ENCODE data around the gene OGFOD2.

OGFOD2 gene

DNA sequence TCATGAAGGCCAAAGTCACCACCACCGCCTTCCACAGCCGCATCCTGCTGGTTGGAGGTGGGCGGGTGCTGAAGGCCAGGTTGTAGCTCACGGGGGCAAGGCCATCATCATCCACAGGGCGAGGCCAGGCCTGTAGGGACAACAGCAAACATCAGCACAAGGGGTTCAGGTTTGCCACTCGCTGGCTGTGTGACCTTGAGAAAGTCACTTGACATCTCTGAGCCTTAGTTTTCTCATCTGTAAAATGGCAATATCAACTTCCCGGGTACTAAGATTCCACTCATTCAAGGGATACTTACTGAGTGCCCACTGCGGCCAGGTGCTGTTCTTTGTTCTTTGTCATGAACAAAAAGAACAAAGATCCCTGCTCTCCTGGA is 14.9 kb upstream of the OGFOD2 start:
- intact Hi-C loops (cut with micrococcal nuclease), result no loop called here
- no peak overlapping the region for H3K4me3 Mint-ChIP-seq
- no peak overlapping the region for H3K27ac Mint-ChIP-seq
- H3K9me3 Mint-ChIP-seq, result no peaks in the 10 kb centered on the region
- H3K27me3 Mint-ChIP-seq, result peaks cover 2% of the 10 kb centered on the region
- H3K36me3 Mint-ChIP-seq (ENCODE audit: low read depth), result peaks cover 9% of the 10 kb centered on the region
- H3K4me1 Mint-ChIP-seq (ENCODE audit: low read depth), result peaks cover 37% of the 10 kb centered on the region

DNA sequence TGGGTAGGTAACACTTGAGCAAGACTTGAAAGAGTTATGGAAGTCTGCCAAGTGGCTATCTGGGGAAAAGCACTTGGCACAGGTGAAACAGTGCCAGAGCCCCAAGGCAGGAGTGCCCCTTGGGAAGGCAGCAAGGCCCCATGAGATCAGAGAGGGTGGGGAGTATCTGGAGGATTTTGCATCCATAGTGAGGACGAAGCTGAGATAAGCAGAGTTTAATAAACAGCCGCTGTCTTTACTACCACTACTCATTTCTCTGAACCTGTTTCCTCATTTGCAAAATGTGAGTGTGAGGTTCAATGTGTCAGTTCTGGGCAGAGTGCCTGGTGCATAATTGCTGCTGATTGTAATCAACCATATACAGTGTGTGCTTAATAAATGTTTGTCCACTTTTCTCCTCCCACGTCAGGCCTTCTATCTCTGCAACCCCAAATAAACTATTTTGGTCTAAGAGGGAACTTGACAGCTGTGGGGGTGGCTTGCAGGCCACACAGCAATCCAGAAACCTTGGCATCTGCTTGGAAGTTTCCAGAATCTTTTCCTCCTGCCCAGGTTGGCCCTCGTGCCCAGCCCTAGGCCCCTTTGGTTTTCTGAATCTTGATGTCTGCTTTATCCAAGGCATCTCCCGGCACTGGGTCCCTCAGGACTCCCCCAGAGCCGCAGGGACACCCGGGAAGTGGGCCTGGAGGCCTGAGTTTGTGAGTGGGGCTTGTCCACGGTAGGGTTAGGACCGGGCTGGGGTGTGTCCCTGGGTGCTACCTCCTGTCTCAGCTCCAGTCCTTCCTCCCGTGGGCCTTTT is 13.3 kb upstream of the OGFOD2 start:
- Mint-ChIP-seq H3K27ac (peak overlapping the region; percentile 64), H3K4me1 (ENCODE audit: low read depth) (peaks cover 38% of the 10 kb centered on the region), H3K36me3 (ENCODE audit: low read depth) (peaks cover 9% of the 10 kb centered on the region), H3K27me3 (peaks cover 2% of the 10 kb centered on the region), H3K9me3 (no peaks in the 10 kb centered on the region), H3K4me3 (no peak overlapping the region)
- intact Hi-C loops (cut with micrococcal nuclease), result no loop called here

DNA sequence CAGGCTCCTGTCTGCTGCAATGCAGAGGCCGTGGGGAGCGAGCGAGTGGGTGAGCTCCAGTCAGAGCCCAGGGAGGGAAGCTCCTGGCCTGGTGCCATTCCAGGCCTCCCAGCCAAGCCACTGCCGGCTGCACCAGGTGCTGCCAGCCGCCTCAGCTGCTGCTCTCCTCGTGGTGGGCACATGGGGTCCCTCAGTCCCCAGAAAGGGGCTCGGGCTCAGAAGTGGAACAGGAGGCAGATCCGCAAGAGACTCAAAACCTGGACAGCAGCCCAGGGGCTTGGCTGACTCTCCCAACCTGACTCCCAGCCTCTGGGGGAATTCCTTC is 11.1 kb upstream of the OGFOD2 start:
- Mint-ChIP-seq H3K36me3 (ENCODE audit: low read depth) (peaks cover 9% of the 10 kb centered on the region), H3K27ac (peak overlapping the region; percentile 39), H3K27me3 (peaks cover 2% of the 10 kb centered on the region), H3K9me3 (no peaks in the 10 kb centered on the region), H3K4me1 (ENCODE audit: low read depth) (peaks cover 38% of the 10 kb centered on the region), H3K4me3 (no peak overlapping the region)
- intact Hi-C loops (cut with micrococcal nuclease), result no loop called here

DNA sequence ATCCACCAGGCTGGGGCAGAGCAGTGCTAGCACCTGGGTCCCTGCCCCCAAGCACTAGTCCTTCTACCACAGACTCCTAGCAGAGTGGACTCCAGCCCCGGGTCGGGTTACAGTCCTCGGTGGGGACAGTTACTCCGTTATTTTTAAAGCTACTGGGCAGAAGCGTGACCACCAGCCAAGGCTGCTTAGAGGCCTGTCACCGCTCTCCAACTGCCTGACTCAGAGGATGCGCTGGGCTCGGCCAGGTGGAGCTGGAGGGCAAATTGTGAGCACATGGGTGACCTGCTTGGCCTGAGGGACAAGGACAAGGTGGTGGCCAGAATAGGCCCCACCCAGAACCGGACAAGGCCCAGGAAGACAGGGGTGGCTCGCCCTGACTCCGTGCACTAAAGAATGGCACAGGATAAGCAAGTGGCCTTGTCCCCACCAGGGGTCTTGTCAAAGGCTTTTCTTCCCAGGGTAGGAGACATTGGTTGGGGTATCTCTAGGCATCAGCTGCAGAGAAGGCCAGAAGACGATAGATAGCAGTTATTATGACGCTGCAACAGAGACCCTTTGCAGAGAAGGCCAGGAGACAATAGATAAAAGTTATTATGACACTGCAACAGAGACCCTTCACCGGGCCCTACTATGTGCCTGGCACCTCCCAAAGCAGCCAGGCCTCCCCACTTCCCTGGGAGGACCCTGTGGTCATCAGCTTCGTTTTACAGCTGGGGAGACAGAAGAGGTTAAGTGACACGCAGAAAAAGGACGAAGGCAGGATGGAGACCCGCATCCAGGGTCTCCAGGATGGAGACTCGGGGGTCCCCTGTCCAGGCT is 10.4 kb upstream of the OGFOD2 start:
- peaks cover 2% of the 10 kb centered on the region for H3K27me3 Mint-ChIP-seq
- peak overlapping the region; percentile 39 for H3K27ac Mint-ChIP-seq
- intact Hi-C loops (cut with micrococcal nuclease), result no loop called here
- no peaks in the 10 kb centered on the region for H3K9me3 Mint-ChIP-seq
- peaks cover 5% of the 10 kb centered on the region for H3K36me3 Mint-ChIP-seq (ENCODE audit: low read depth)
- peaks cover 38% of the 10 kb centered on the region for H3K4me1 Mint-ChIP-seq (ENCODE audit: low read depth)
- H3K4me3 Mint-ChIP-seq, result peak overlapping the region; percentile 17

DNA sequence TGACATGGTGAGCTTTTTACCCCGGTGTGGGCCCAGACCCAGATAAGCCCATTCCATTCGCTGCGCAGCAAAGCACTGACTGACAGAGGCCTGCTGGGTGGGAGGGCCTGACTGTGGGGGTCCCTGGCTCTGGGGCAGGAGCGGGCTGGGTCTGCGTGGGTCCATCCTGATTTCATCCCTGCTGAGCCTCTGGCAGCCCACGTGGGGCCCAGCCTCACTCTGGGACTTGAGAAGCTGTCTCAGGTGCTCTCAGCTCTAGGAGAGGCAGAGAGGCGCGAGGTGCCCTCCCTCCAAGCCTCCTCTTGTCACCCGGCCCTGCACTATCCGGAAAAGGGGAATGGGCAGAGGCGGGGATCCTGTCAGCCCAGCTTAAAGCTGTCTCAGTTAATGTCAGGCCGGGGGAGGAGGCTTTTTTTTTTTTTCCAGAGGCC is 9.7 kb upstream of the OGFOD2 start:
- H3K4me3 Mint-ChIP-seq, result peak overlapping the region; percentile 63
- peak overlapping the region; percentile 39 for H3K27ac Mint-ChIP-seq
- H3K27me3 Mint-ChIP-seq, result peaks cover 2% of the 10 kb centered on the region
- intact Hi-C loops (cut with micrococcal nuclease), result no loop called here
- no peaks in the 10 kb centered on the region for H3K9me3 Mint-ChIP-seq
- H3K4me1 Mint-ChIP-seq (ENCODE audit: low read depth), result peaks cover 38% of the 10 kb centered on the region
- H3K36me3 Mint-ChIP-seq (ENCODE audit: low read depth), result no peaks in the 10 kb centered on the region

DNA sequence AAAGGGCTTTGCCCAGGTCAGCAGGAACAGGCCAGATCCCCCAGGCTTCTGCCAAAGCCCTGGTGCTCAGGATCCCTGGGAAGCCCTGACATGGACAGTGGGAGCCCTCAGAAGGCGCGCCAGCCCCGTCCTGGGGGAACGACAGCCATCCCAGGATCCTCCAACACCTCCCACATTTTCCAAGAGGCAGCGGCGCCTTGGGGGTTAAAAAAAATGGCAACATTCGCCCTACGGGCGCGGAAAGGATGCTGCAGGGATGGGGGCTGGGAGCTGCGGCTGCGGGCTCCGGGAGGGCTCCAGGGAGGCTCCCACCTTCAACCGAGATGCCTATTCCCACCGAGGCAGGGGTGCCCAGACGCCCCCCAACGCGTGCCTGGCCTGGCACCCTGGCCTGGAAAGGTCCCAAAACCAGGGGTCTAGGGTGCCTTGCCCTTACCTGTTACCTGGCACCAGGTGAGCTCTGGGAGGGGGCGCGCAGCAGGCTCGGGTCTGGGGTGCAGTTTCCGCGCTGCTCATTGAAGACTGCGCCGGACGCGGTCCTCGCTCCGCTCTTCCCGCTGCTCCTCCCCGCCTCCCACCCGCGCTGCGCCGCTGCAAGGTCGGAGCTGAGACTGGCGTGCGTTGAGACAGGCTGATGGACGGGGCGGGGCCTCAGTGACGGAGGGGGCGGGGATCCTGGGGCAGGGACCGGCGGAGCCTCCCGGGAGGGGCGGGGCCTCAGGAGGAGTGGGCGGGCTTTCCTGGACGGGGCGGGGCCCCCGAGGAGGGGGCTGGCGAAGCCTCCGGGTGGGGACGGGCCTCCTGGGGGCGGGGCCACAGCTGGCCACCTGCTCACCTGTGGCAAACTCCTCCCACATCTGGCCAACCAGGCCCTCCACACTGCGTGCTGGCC is 8.9 kb upstream of the OGFOD2 start, which contains the start of gene ABCB9:
ABCB9 (minus strand) TSS at position 613 of the 892 bp plus-strand sequence. CDS start 6,228 bp downstream, outside the sequence.
- intact Hi-C loops (cut with micrococcal nuclease), result no loop called here
- H3K27me3 Mint-ChIP-seq, result peaks cover 2% of the 10 kb centered on the region
- H3K4me3 Mint-ChIP-seq, result peak within 1 kb of the TSS; percentile 63
- H3K4me1 Mint-ChIP-seq (ENCODE audit: low read depth), result peaks cover 38% of the 10 kb centered on the region
- no peaks in the 10 kb centered on the region for H3K36me3 Mint-ChIP-seq (ENCODE audit: low read depth)
- peak within 1 kb of the TSS; percentile 27 for H3K27ac Mint-ChIP-seq
- no peaks in the 10 kb centered on the region for H3K9me3 Mint-ChIP-seq

DNA sequence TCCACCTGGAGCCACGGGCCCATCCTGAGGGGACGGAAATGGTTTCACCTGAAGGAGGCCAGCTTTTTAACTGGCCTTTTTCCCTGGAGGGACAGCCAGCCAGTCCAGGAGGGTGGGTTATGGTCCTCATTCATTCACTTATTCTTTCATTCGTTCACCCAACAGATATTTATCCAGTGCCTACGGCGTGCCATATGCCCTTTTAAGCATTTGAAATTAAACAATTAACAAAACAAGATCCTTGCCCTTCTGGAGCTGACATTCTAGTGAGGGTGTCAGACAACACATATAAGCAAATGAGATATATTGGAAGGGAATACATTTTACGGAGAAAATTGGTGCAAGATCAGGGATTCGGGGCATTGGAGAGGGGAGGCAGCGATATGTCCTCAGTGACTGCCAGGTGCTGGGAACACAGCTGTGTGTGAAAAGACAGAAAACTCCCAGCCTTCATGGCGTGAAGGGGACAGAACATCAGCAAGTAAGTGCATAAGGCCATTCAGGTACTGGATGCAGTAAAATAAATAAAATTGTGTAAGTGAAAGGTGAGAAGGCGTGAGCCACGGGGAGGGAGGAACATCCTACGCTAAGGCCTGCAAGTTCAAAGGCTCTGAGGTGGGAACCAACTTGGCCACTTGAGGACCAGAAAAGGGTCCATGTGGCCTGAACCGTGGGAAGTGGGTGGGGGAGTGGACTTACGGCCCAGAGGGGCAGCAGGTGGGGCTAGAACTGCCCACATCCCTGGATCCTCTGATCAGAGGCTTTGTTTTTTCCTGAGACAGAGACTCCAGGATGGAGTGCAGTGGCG is 8.1 kb upstream of the OGFOD2 start:
- H3K36me3 Mint-ChIP-seq (ENCODE audit: low read depth), result no peaks in the 10 kb centered on the region
- H3K27me3 Mint-ChIP-seq, result peaks cover 2% of the 10 kb centered on the region
- H3K27ac Mint-ChIP-seq, result peak overlapping the region; percentile 27
- H3K9me3 Mint-ChIP-seq, result no peaks in the 10 kb centered on the region
- H3K4me3 Mint-ChIP-seq, result no peak overlapping the region
- intact Hi-C loops (cut with micrococcal nuclease), result no loop called here
- H3K4me1 Mint-ChIP-seq (ENCODE audit: low read depth), result peaks cover 29% of the 10 kb centered on the region

DNA sequence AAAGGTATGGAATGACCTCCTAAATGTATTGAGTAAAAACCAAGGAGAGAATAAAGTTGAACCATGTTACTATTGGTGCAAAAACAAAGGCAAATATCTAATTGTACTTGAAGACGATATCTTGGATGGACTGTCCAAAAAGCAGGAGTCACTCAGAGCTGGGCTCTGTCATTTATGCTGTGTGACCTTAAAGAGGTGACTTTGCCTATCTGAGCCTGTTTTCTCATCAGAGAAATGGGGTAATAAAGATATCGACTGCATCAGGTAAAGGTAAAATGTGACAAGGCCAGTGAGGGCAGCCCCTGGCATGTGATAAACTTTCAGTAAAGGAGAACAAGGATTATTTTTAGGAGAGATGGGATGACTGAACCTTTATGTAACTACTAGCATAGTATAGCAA is 6.9 kb upstream of the OGFOD2 start:
- H3K4me3 Mint-ChIP-seq, result no peak overlapping the region
- no peaks in the 10 kb centered on the region for H3K9me3 Mint-ChIP-seq
- H3K27me3 Mint-ChIP-seq, result peaks cover 2% of the 10 kb centered on the region
- peaks cover 20% of the 10 kb centered on the region for H3K4me1 Mint-ChIP-seq (ENCODE audit: low read depth)
- H3K36me3 Mint-ChIP-seq (ENCODE audit: low read depth), result no peaks in the 10 kb centered on the region
- H3K27ac Mint-ChIP-seq, result no peak overlapping the region
- intact Hi-C loops (cut with micrococcal nuclease), result no loop called here

DNA sequence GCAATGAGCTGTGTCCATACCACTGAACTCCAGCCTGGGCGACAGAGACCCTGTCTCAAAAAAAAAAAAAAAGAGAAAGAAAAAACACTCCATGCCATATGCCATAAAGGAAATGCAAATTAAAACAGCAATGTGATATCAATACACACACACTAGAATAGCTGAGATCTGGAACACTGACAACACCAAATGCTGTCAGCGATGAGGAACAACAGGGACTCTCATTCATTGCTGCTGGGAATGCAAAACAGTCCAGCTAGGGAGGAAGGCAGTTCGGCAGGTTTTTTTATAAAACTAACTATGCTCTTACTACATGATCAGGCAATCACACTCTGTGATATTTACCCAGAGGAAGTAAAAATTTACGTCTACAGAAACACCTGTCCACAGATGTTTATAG is 5.4 kb upstream of the OGFOD2 start:
- Mint-ChIP-seq H3K27me3 (peaks cover under 1% of the 10 kb centered on the region), H3K36me3 (ENCODE audit: low read depth) (peaks cover 7% of the 10 kb centered on the region), H3K9me3 (no peaks in the 10 kb centered on the region), H3K4me3 (no peak overlapping the region), H3K27ac (no peak overlapping the region), H3K4me1 (ENCODE audit: low read depth) (peaks cover 14% of the 10 kb centered on the region)
- intact Hi-C loops (cut with micrococcal nuclease), result no loop called here

DNA sequence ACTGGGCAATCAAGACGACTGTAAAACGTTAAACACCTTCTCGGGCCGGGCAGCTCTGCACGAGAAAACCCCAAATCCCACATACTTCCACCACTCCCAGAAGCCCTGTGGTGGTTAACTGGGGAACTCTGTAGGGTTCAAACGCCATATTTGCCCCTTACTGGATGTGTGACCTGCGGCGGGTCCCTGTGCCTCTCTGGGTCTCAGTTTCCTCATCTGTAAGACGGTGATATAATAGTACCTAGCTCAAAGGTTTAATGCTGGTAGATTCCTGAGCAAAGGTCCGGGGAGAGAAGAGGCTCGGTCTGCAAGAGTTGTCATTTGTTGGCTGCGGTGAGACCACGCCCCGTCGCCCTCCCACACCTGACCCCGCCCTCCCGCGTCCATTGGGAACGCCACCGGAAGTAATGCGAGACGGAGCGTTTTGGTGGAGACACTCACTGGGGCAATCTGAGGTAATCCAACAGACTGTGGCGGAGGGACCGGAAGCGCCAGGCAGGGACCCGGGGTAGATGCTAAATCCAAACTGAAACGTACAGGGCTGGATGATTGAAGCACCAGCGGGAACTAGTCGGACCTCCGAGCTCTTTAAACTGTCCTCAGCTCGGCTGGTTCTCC is 661 bp upstream of the OGFOD2 start:
- Mint-ChIP-seq H3K4me1 (ENCODE audit: low read depth) (peaks cover 44% of the 10 kb centered on the region), H3K36me3 (ENCODE audit: low read depth) (peaks cover 52% of the 10 kb centered on the region), H3K4me3 (peak overlapping the region; percentile 97), H3K27ac (peak overlapping the region; percentile 100), H3K27me3 (no peaks in the 10 kb centered on the region), H3K9me3 (no peaks in the 10 kb centered on the region)
- intact Hi-C loops (cut with micrococcal nuclease), result no loop called here

DNA sequence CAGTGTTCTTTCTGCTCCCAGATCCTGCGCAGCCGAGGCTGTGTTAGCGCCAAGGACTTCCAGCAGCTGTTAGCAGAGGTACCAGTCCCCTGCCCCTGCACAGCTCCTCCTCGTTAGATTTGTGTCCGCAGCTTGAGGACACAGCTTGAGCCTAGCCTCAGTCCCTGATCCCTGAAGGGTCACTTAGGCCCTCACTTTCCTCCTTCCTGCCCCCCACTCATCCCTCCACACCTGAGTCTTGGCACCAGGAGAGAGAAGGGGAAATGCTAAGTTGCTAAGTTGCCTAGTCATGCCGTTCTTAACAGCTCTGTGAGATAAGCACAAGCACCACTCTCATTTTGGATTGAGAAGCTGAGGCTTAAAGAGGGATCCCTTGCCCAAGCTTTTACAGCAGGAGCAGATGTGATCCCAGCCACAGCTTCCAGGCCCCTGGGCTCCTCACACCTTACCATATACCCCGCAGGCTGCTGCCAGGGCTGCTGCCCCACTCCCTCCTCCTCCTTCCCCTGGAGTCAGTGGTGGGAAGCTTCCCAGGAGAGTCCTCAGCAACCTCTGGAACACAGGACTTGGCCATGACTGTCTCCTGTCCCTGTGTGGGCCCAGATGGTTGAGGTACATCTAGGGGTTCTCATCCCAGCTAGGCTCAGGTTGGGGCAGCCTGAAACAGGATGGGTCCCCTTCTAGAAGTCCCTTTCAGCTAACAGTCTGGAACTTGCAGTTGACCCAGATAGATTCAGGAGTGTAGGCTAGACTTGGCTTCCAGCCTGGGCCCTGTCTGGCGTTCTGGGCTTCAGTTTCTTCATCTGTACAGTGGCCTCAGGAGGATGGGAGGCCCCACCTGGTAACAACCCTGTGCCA is 975 bp downstream of the OGFOD2 start:
- Mint-ChIP-seq H3K9me3 (no peaks in the 10 kb centered on the region), H3K4me3 (peak overlapping the region; percentile 97), H3K27me3 (no peaks in the 10 kb centered on the region), H3K4me1 (ENCODE audit: low read depth) (peaks cover 54% of the 10 kb centered on the region), H3K27ac (peak overlapping the region; percentile 100), H3K36me3 (ENCODE audit: low read depth) (peaks cover 62% of the 10 kb centered on the region)
- intact Hi-C loops (cut with micrococcal nuclease), result loop anchor here (1.0 kb wide), 1 partner anchor 8 kb away; no protein-coding TSS in a partner anchor

DNA sequence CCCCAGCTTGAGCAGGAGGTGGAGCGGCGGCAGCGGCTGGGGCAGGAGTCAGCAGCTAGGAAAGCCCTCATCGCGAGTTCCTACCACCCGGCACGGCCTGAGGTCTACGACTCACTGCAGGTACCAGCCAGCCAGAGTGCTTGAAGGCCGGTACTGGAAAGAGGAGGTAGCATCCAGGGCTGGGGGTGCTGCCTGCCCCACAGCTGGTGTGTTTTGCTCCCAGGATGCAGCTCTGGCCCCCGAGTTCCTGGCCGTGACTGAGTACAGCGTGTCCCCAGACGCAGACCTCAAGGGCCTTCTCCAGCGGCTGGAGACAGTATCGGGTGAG is 1.6 kb downstream of the OGFOD2 start:
- H3K4me3 Mint-ChIP-seq, result peak overlapping the region; percentile 97
- H3K4me1 Mint-ChIP-seq (ENCODE audit: low read depth), result peaks cover 60% of the 10 kb centered on the region
- intact Hi-C loops (cut with micrococcal nuclease), result no loop called here
- no peaks in the 10 kb centered on the region for H3K9me3 Mint-ChIP-seq
- H3K27me3 Mint-ChIP-seq, result no peaks in the 10 kb centered on the region
- H3K27ac Mint-ChIP-seq, result peak overlapping the region; percentile 100
- peaks cover 68% of the 10 kb centered on the region for H3K36me3 Mint-ChIP-seq (ENCODE audit: low read depth)
